IMR-90 (cell line): ENCODE data around the gene CIT. TPM values are rescaled to one million over a fixed set of nuclear protein-coding genes. Genes with fewer than 3 reads are reported as not detected.

ENCODE experiments used
- ATAC-seq: fragments of 200-7000 bp; cut with Tn5 transposase; 2 replicates; pipeline ENCODE4 v1.9.1; 2020; ENCODE audit warnings: low read depth, mild to moderate bottlenecking, moderate library complexity
- BruUV-seq: library from RNA; stranded (reverse); fragments of 400-500 nt; replicated peaks from 2 replicates; lab custom pipeline; 2021; lab: Mats Ljungman, UMichigan
- CTCF ChIA-PET: fragments of 300-600 bp; formaldehyde crosslinking; extraction: SDS; loops from one replicate; lab custom pipeline; 2021; ENCODE audit warnings: antibody characterized with exemption; lab: Yijun Ruan, JAX
- POLR2A ChIA-PET: fragments of 300-600 bp; sonication (Branson Sonifier 250); formaldehyde crosslinking; loops from one replicate; lab custom pipeline; 2022; ENCODE audit warnings: antibody characterized with exemption; ENCODE audit not compliant: unreplicated experiment; lab: Charles Lee
- DNase-seq: peaks from one replicate; pipeline ENCODE4 v3.0.0; 2013
- H2AFZ ChIP-seq: replicated peaks from 2 replicates; pipeline ENCODE3; 2013; ENCODE audit warnings: low read length, mild to moderate bottlenecking; ENCODE audit not compliant: poor library complexity
- H2AK5ac ChIP-seq: 2 replicates; pipeline ENCODE4 v1.6.1; 2013; ENCODE audit warnings: low read depth, low read length, inconsistent platforms
- H2AK9ac ChIP-seq: replicated peaks from 2 replicates; pipeline ENCODE3; 2013; ENCODE audit warnings: mild to moderate bottlenecking, low read depth, low read length, moderate library complexity; ENCODE audit not compliant: poor library complexity
- H2BK120ac ChIP-seq: 2 replicates; pipeline ENCODE4 v1.6.1; 2013; ENCODE audit warnings: low read depth, low read length, inconsistent platforms
- H2BK15ac ChIP-seq: 3 replicates; pipeline ENCODE4 v1.6.1; 2013; ENCODE audit warnings: low read depth, low read length, inconsistent platforms
- H2BK20ac ChIP-seq: 2 replicates; pipeline ENCODE4 v1.6.1; 2013; ENCODE audit warnings: low read depth, mild to moderate bottlenecking, inconsistent platforms, low read length, moderate library complexity
- H2BK5ac ChIP-seq: 2 replicates; pipeline ENCODE4 v1.6.1; 2013; ENCODE audit warnings: mild to moderate bottlenecking, low read depth, low read length, inconsistent platforms; ENCODE audit not compliant: poor library complexity, severe bottlenecking
- H3K14ac ChIP-seq: replicated peaks from 2 replicates; pipeline ENCODE4 v1.6.1; 2013; ENCODE audit warnings: low read depth, low read length, inconsistent platforms
- H3K18ac ChIP-seq: 2 replicates; pipeline ENCODE4 v1.6.1; 2013; ENCODE audit warnings: low read depth, low read length, control low read depth
- H3K23ac ChIP-seq: 2 replicates; pipeline ENCODE4 v1.6.1; 2013; ENCODE audit warnings: low read depth, low read length, inconsistent platforms
- H3K27ac ChIP-seq: 2 replicates; pipeline ENCODE4 v1.5.1; 2013; ENCODE audit warnings: mild to moderate bottlenecking, control low read depth, low read length; ENCODE audit not compliant: insufficient read depth
- H3K27me3 ChIP-seq: 2 replicates; pipeline ENCODE4 v1.6.1; 2013; ENCODE audit warnings: low read length; ENCODE audit not compliant: control insufficient read depth, insufficient read depth
- H3K36me3 ChIP-seq: 2 replicates; pipeline ENCODE4 v1.6.1; 2013; ENCODE audit warnings: low read length, mixed read lengths; ENCODE audit not compliant: control insufficient read depth, insufficient read depth
- H3K4ac ChIP-seq: 2 replicates; pipeline ENCODE4 v1.6.1; 2013; ENCODE audit warnings: low read depth, low read length, inconsistent platforms
- H3K4me1 ChIP-seq: 2 replicates; pipeline ENCODE4 v1.6.1; 2013; ENCODE audit warnings: low read length, mixed read lengths; ENCODE audit not compliant: control insufficient read depth, insufficient read depth
- H3K4me2 ChIP-seq: 2 replicates; pipeline ENCODE4 v1.6.1; 2013; ENCODE audit warnings: low read depth, mild to moderate bottlenecking, control low read depth, low read length, moderate library complexity
- H3K4me3 ChIP-seq: 2 replicates; pipeline ENCODE4 v1.5.1; 2013; ENCODE audit warnings: low read depth, mild to moderate bottlenecking, control low read depth, low read length, moderate library complexity; ENCODE audit not compliant: insufficient read depth
- H3K56ac ChIP-seq: 2 replicates; pipeline ENCODE4 v1.6.1; 2013; ENCODE audit warnings: low read length, inconsistent platforms; ENCODE audit not compliant: insufficient read depth; ENCODE audit errors: extremely low read depth
- H3K79me1 ChIP-seq, 2 experiments: 2 replicates each; pipeline ENCODE4 v1.6.1; 2013; ENCODE audit warnings: low read length in 2 of 2, inconsistent platforms in 1 of 2, low read depth in 1 of 2
- H3K9ac ChIP-seq: 2 replicates; pipeline ENCODE4 v1.6.1; 2013; ENCODE audit warnings: low read depth, low read length, control low read depth
- H3K9me1 ChIP-seq: 2 replicates; pipeline ENCODE4 v1.6.1; 2013; ENCODE audit warnings: low read length, inconsistent platforms; ENCODE audit not compliant: insufficient read depth
- H3K9me3 ChIP-seq: 2 replicates; pipeline ENCODE4 v1.6.1; 2013; ENCODE audit warnings: low read length; ENCODE audit not compliant: control insufficient read depth, insufficient read depth
- H4K20me1 ChIP-seq: 2 replicates; pipeline ENCODE4 v1.6.1; 2013; ENCODE audit warnings: low read length, inconsistent platforms; ENCODE audit not compliant: insufficient read depth
- H4K5ac ChIP-seq: 2 replicates; pipeline ENCODE4 v1.6.1; 2013; ENCODE audit warnings: mild to moderate bottlenecking, low read depth, low read length, control low read depth
- H4K8ac ChIP-seq, 2 experiments: 2 replicates each; pipeline ENCODE4 v1.6.1; 2013; ENCODE audit warnings: low read depth in 2 of 2, low read length in 2 of 2, control low read depth in 1 of 2, inconsistent platforms in 1 of 2
- H4K91ac ChIP-seq: 2 replicates; pipeline ENCODE4 v1.6.1; 2013; ENCODE audit warnings: low read depth, low read length, inconsistent platforms; ENCODE audit not compliant: insufficient read depth
- CEBPB ChIP-seq: IDR thresholded peaks from 2 replicates; pipeline ENCODE4 v1.6.1; 2012; ENCODE audit warnings: low read depth, low read length, improper control_type of control experiment
- CHD1 ChIP-seq: IDR thresholded peaks from 2 replicates; pipeline ENCODE4 v1.6.1; 2012; ENCODE audit warnings: low read depth, low read length, improper control_type of control experiment
- ELK1 ChIP-seq: fragments of 150-350 bp; IDR thresholded peaks from 2 replicates; pipeline ENCODE4 v1.6.1; 2016; ENCODE audit warnings: low read depth, mild to moderate bottlenecking, low read length, moderate library complexity, borderline replicate concordance
- FOS ChIP-seq: fragments of 150-350 bp; IDR thresholded peaks from 2 replicates; pipeline ENCODE4 v1.6.1; 2016; ENCODE audit warnings: low read depth, low read length
- MXI1 ChIP-seq: IDR thresholded peaks from 2 replicates; pipeline ENCODE4 v1.6.1; 2012; ENCODE audit warnings: low read depth, mild to moderate bottlenecking, low read length, moderate library complexity, borderline replicate concordance
- NFE2L2 ChIP-seq: fragments of 150-350 bp; IDR thresholded peaks from 2 replicates; pipeline ENCODE4 v1.6.1; 2016; ENCODE audit warnings: low read depth, mild to moderate bottlenecking, low read length
- RAD21 ChIP-seq: IDR thresholded peaks from 2 replicates; pipeline ENCODE4 v1.6.1; 2012; ENCODE audit warnings: low read length, improper control_type of control experiment
- RCOR1 ChIP-seq: IDR thresholded peaks from 2 replicates; pipeline ENCODE4 v1.6.1; 2012; ENCODE audit warnings: mild to moderate bottlenecking, low read length, improper control_type of control experiment; ENCODE audit not compliant: insufficient replicate concordance
- SMC3 ChIP-seq: fragments of 150-350 bp; IDR thresholded peaks from 2 replicates; pipeline ENCODE4 v1.6.1; 2016; ENCODE audit warnings: low read depth, mild to moderate bottlenecking, antibody characterized with exemption, low read length, moderate library complexity
- WGBS, 2 experiments: methylation state at CpG; one replicate each; pipeline versions ENCODE4 v1.1.5 to v1.1.7; 2013; ENCODE audit warnings: missing lambda C conversion rate in 2 of 2; ENCODE audit not compliant: insufficient read length in 1 of 2; ENCODE audit errors: extremely low coverage in 2 of 2; 5-methylcytosine and 5-hydroxymethylcytosine counted together
- dilution Hi-C: fragments of 300-500 bp; cut with HindIII; formaldehyde crosslinking; loops from one replicate; pipeline ENCODE4 v1.14.3; 2018; ENCODE audit warnings: low sequenced_read_pairs; ENCODE audit not compliant: unreplicated experiment
- in situ Hi-C: fragments of 300-500 bp; cut with MboI; formaldehyde crosslinking; loops from 3 replicates; pipeline ENCODE4 v1.14.3; 2019; ENCODE audit warnings: low sequenced_read_pairs, inconsistent platforms, mixed read lengths
- intact Hi-C: fragments of 100-400 bp; cut with micrococcal nuclease; formaldehyde crosslinking; loops from 2 replicates; pipeline ENCODE4 v1.10.0; 2022
- polyA plus RNA-seq, 3 experiments: library from polyadenylated mRNA; depleted of rRNA; stranded (reverse); fragments of >200 nt; gene quantifications; 2 replicates each; pipeline ENCODE4 v1.2.3, GENCODE V29; 2012; ENCODE audit warnings: low replicate concordance in 1 of 3
- total RNA-seq: library from RNA; depleted of rRNA; stranded (reverse); fragments of >200 nt; gene quantifications from 2 replicates; pipeline ENCODE4 v1.2.3, GENCODE V29; 2012
- TF ChIP-seq, protein P1 (sequence below): fragments of 150-350 bp; IDR thresholded peaks from 2 replicates; pipeline ENCODE4 v1.6.1; 2017; ENCODE audit warnings: mild to moderate bottlenecking, antibody characterized with exemption, low read length, low read depth

The CIT gene
- total and polyA plus RNA-seq, 2 of the 4 experiments (the other 2 are of a cell fraction) = 13.1 to 21.0 TPM

DNA sequence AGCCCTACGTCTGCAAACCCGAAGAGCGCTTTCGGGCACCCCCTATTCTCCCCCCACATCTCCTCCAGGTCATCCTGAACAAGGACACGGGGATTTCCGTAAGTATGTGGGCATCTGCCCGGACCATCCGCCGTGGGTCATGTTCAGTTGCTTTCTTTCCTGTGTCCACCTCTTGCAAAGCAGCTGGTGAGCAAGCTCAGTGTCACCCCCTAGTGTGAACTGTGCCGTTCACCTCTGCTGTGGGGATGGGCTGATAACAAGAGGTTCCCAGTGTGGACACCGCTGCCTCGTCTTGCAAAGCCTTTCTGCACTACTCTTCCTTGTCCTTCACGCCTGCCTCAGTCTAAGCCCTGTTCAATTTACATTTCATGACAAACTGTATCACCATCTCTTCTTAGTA is 200.5 kb downstream of the CIT start:
- H2AFZ ChIP-seq = no peak overlapping the region
- no peak overlapping the region for H3K9ac ChIP-seq
- H3K27me3 ChIP-seq = no peaks in the 10 kb centered on the region
- 95% methylated on average over 11 of the region's 13 CpGs; no CpG with 5 or more reads in 1 of the 2 experiments for WGBS, 2 experiments
- H3K36me3 ChIP-seq = peaks cover 73% of the 10 kb centered on the region
- H3K4me3 ChIP-seq = no peak overlapping the region
- dilution Hi-C loops = no loop called here
- H3K4me1 ChIP-seq = no peaks in the 10 kb centered on the region
- H4K20me1 ChIP-seq = no peaks in the 10 kb centered on the region
- no peak overlapping the region for H3K18ac ChIP-seq
- H4K5ac ChIP-seq = no peak overlapping the region
- H3K4me2 ChIP-seq = no peak overlapping the region
- no peak for ATAC-seq
- TF ChIP-seq CEBPB (no peak), RAD21 (no peak), FOS (no peak), CHD1 (no peak), SMC3 (no peak), ELK1 (no peak), RCOR1 (no peak), MXI1 (no peak), NFE2L2 (no peak)
- TF ChIP-seq, protein P1, sequence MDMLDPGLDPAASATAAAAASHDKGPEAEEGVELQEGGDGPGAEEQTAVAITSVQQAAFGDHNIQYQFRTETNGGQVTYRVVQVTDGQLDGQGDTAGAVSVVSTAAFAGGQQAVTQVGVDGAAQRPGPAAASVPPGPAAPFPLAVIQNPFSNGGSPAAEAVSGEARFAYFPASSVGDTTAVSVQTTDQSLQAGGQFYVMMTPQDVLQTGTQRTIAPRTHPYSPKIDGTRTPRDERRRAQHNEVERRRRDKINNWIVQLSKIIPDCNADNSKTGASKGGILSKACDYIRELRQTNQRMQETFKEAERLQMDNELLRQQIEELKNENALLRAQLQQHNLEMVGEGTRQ = no peak
- no peak overlapping the region for H2BK15ac ChIP-seq
- BruUV-seq = no TSS peak
- H3K4ac ChIP-seq = no peak overlapping the region
- no peak overlapping the region for H3K56ac ChIP-seq
- no peak overlapping the region for H2BK20ac ChIP-seq
- no peak overlapping the region for H3K14ac ChIP-seq
- H3K23ac ChIP-seq = no peak overlapping the region
- intact Hi-C loops = no loop called here
- no peak for DNase-seq
- no peaks in the 10 kb centered on the region for H3K9me3 ChIP-seq
- H2AK9ac ChIP-seq = no peak overlapping the region
- H3K27ac ChIP-seq = no peak overlapping the region
- H4K8ac ChIP-seq = no peak overlapping the region
- H2AK5ac ChIP-seq = no peak overlapping the region
- H3K79me1 ChIP-seq = peaks cover 4 to 9% of the 10 kb centered on the region in 2 experiments; a peak in 2 of 4 replicates
- H4K91ac ChIP-seq = no peak overlapping the region
- H3K9me1 ChIP-seq = no peaks in the 10 kb centered on the region; the same call in 1 of the 2 replicates
- POLR2A ChIA-PET = no interaction called here
- H2BK5ac ChIP-seq = no peak overlapping the region
- CTCF ChIA-PET = interaction anchor here (0.7 to 0.8 kb wide), 2 partner anchors 9 to 1217 kb away, joined by 4 read pairs; partner anchors contain the start of gene PRKAB1
- in situ Hi-C loops = no loop called here
- no peak overlapping the region for H2BK120ac ChIP-seq
